SK-N-SH (cell line): Measurements from ENCODE around the gene GGACT.

Source experiments
- NRF1 ChIP-seq: IDR thresholded peaks from 2 replicates; pipeline ENCODE4 v1.6.1; 2012; ENCODE audit warnings: low read depth, mild to moderate bottlenecking, low read length
- POLR2AphosphoS5 ChIP-seq: IDR thresholded peaks from 2 replicates; pipeline ENCODE4 v1.6.1; 2012; ENCODE audit warnings: low read depth, low read length
- TF ChIP-seq, protein P1 (sequence below): IDR thresholded peaks from 2 replicates; pipeline ENCODE4 v1.4.0; 2012; ENCODE audit warnings: low read depth
- TF ChIP-seq, protein P2 (sequence below): fragments of 200-600 bp; sonication (generic); IDR thresholded peaks from 2 replicates; pipeline ENCODE4 v1.6.1; 2017; ENCODE audit warnings: antibody characterized with exemption, mild to moderate bottlenecking, moderate library complexity

DNA sequence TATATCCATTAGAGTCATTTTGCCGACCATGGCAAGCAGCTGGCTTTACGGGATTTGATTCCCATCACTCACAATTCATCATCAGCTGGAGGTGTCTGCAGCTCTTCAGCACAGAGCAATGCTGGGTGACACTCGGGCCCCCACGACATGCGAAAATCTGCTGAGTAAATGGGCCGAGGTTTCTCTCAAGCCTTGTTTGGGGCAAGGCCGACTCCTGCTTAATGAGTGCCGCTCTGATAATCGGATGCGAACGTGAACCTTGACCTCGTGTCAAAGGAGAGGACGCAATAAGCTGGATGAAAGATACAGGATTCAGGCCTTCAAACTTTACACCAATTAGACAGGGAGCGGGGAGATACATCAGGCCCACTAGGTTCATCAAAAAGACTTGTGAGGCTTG, 65.2 kb downstream of the GGACT start:
- TF ChIP-seq NRF1 (no peak), POLR2AphosphoS5 (no peak)
- TF ChIP-seq, protein P1, sequence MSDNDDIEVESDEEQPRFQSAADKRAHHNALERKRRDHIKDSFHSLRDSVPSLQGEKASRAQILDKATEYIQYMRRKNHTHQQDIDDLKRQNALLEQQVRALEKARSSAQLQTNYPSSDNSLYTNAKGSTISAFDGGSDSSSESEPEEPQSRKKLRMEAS = no peak
- TF ChIP-seq, protein P2, sequence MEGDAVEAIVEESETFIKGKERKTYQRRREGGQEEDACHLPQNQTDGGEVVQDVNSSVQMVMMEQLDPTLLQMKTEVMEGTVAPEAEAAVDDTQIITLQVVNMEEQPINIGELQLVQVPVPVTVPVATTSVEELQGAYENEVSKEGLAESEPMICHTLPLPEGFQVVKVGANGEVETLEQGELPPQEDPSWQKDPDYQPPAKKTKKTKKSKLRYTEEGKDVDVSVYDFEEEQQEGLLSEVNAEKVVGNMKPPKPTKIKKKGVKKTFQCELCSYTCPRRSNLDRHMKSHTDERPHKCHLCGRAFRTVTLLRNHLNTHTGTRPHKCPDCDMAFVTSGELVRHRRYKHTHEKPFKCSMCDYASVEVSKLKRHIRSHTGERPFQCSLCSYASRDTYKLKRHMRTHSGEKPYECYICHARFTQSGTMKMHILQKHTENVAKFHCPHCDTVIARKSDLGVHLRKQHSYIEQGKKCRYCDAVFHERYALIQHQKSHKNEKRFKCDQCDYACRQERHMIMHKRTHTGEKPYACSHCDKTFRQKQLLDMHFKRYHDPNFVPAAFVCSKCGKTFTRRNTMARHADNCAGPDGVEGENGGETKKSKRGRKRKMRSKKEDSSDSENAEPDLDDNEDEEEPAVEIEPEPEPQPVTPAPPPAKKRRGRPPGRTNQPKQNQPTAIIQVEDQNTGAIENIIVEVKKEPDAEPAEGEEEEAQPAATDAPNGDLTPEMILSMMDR = no peak
